SK-N-SH treated with all-trans-retinoic acid at 6 μM for 48 hours (cell line): ENCODE data around the gene SLC6A7.

Experiments used
- ATAC-seq: fragments of 200-7000 bp; cut with Tn5 transposase; 3 replicates; pipeline ENCODE4 v1.9.1; 2020; ENCODE audit warnings: mild to moderate bottlenecking, moderate library complexity
- ARNTL ChIP-seq: fragments of 450-650 bp; formaldehyde crosslinking; IDR thresholded peaks from 2 replicates; pipeline ENCODE4 v1.5.0; 2020; ENCODE audit warnings: low read depth, mild to moderate bottlenecking, moderate library complexity, borderline replicate concordance
- BACH2 ChIP-seq: fragments of 250-450 bp; sonication (Bioruptor Pico); IDR thresholded peaks from 2 replicates; pipeline ENCODE4 v1.9.0; 2021; ENCODE audit warnings: mild to moderate bottlenecking, borderline replicate concordance
- CSDC2 ChIP-seq: fragments of 250-450 bp; sonication (Bioruptor Pico); IDR thresholded peaks from 2 replicates; pipeline ENCODE4 v1.5.0; 2020; ENCODE audit warnings: mild to moderate bottlenecking, moderate library complexity
- ESRRG ChIP-seq: fragments of 250-450 bp; sonication (Bioruptor Pico); IDR thresholded peaks from 2 replicates; pipeline ENCODE4 v1.6.1; 2021; ENCODE audit warnings: mild to moderate bottlenecking
- GLIS3 ChIP-seq: fragments of 250-450 bp; sonication (Bioruptor Pico); IDR thresholded peaks from 2 replicates; pipeline ENCODE4 v1.5.0; 2020; ENCODE audit warnings: mild to moderate bottlenecking, moderate library complexity
- ISL1 ChIP-seq: fragments of 250-450 bp; sonication (Bioruptor Pico); IDR thresholded peaks from 2 replicates; pipeline ENCODE4 v2.1.2; 2022; ENCODE audit warnings: mild to moderate bottlenecking, moderate library complexity
- OSR1 ChIP-seq: fragments of 250-450 bp; sonication (Bioruptor Pico); IDR thresholded peaks from 2 replicates; pipeline ENCODE4 v1.8.0; 2022; ENCODE audit warnings: moderate library complexity, mild to moderate bottlenecking, inconsistent platforms
- PPARA ChIP-seq: fragments of 250-450 bp; sonication (Bioruptor Pico); IDR thresholded peaks from 2 replicates; pipeline ENCODE4 v1.5.0; 2020; ENCODE audit warnings: mild to moderate bottlenecking, borderline replicate concordance
- RARB ChIP-seq: fragments of 250-450 bp; sonication (Bioruptor Pico); IDR thresholded peaks from 2 replicates; pipeline ENCODE4 v1.8.0; 2021; ENCODE audit warnings: mild to moderate bottlenecking, moderate library complexity
- SNAI2 ChIP-seq: fragments of 250-450 bp; sonication (Bioruptor Pico); IDR thresholded peaks from 2 replicates; pipeline ENCODE4 v1.5.0; 2020; ENCODE audit warnings: mild to moderate bottlenecking, moderate library complexity
- TCF4 ChIP-seq: fragments of 250-450 bp; sonication (Bioruptor Pico); IDR thresholded peaks from 2 replicates; pipeline ENCODE4 v1.8.0; 2021; ENCODE audit warnings: mild to moderate bottlenecking, moderate library complexity, borderline replicate concordance
- TOX ChIP-seq: fragments of 250-450 bp; sonication (Bioruptor Pico); IDR thresholded peaks from 2 replicates; pipeline ENCODE4 v1.8.0; 2021; ENCODE audit warnings: mild to moderate bottlenecking, moderate library complexity, borderline replicate concordance
- ZC3H10 ChIP-seq: fragments of 250-450 bp; sonication (Bioruptor Pico); IDR thresholded peaks from 2 replicates; pipeline ENCODE4 v1.5.1; 2021; ENCODE audit warnings: mild to moderate bottlenecking, moderate library complexity
- ZFP3 ChIP-seq: fragments of 250-450 bp; sonication (Bioruptor Pico); IDR thresholded peaks from 2 replicates; pipeline ENCODE4 v1.5.0; 2020; ENCODE audit warnings: mild to moderate bottlenecking, moderate library complexity
- ZFP30 ChIP-seq: fragments of 450-650 bp; formaldehyde crosslinking; IDR thresholded peaks from 2 replicates; pipeline ENCODE4 v1.5.0; 2022; ENCODE audit warnings: mild to moderate bottlenecking, moderate library complexity
- ZNF565 ChIP-seq: fragments of 450-650 bp; formaldehyde crosslinking; conservative IDR thresholded peaks from 2 replicates; pipeline ENCODE4 v1.5.0; 2020; ENCODE audit warnings: low read depth, mild to moderate bottlenecking, moderate library complexity
- TF ChIP-seq, protein P1 (sequence below): fragments of 250-450 bp; sonication (Bioruptor Pico); IDR thresholded peaks from 2 replicates; pipeline ENCODE4 v1.5.1; 2020; ENCODE audit warnings: low read depth, mild to moderate bottlenecking, moderate library complexity
- TF ChIP-seq, protein P2 (sequence below): fragments of 250-450 bp; sonication (Bioruptor Pico); IDR thresholded peaks from 2 replicates; pipeline ENCODE4 v1.8.0; 2020; ENCODE audit warnings: mild to moderate bottlenecking, moderate library complexity, borderline replicate concordance
- TF ChIP-seq, protein P3 (sequence below): fragments of 250-450 bp; sonication (Bioruptor Pico); IDR thresholded peaks from 2 replicates; pipeline ENCODE4 v1.5.0; 2020; ENCODE audit warnings: mild to moderate bottlenecking, moderate library complexity
- TF ChIP-seq, protein P4 (sequence below): fragments of 250-450 bp; sonication (Bioruptor Pico); IDR thresholded peaks from 2 replicates; pipeline ENCODE4 v1.8.0; 2021; ENCODE audit warnings: low read depth, mild to moderate bottlenecking, moderate library complexity, borderline replicate concordance
- TF ChIP-seq, protein P5 (sequence below): fragments of 250-450 bp; sonication (Bioruptor Pico); IDR thresholded peaks from 2 replicates; pipeline ENCODE4 v1.5.1; 2021; ENCODE audit warnings: mild to moderate bottlenecking, moderate library complexity

Gene SLC6A7

DNA sequence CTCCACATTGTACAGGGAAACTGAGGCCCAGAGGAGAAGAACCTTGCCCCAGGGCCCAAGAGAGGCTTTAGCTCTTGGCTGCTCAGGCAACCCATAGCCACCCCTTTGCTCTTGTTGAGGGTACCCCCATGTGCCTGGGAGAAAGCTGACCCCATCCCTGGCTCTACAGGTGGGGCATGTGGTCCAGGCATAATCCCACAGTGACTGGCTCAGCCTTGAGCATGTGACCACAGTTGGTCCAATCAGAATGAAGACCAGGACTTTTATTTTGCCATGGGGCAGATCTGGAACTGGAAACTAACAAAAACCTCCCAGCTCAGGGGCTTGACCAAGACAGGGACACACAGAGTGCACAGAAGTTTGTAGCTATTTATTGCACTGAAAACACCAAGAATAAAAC, 29.3 kb downstream of the SLC6A7 start:
- no peak for TF ChIP-seq ISL1 (CRISPR knock-in tag)
- TF ChIP-seq, protein P1, sequence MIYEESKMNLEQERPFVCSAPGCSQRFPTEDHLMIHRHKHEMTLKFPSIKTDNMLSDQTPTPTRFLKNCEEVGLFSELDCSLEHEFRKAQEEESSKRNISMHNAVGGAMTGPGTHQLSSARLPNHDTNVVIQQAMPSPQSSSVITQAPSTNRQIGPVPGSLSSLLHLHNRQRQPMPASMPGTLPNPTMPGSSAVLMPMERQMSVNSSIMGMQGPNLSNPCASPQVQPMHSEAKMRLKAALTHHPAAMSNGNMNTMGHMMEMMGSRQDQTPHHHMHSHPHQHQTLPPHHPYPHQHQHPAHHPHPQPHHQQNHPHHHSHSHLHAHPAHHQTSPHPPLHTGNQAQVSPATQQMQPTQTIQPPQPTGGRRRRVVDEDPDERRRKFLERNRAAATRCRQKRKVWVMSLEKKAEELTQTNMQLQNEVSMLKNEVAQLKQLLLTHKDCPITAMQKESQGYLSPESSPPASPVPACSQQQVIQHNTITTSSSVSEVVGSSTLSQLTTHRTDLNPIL: no peak
- TF ChIP-seq SNAI2: no peak
- TF ChIP-seq ZNF565 (CRISPR knock-in tag): no peak
- TF ChIP-seq TOX (CRISPR knock-in tag): no peak
- TF ChIP-seq ZC3H10 (CRISPR knock-in tag): no peak
- no peak for TF ChIP-seq ARNTL (CRISPR knock-in tag)
- TF ChIP-seq, protein P2, sequence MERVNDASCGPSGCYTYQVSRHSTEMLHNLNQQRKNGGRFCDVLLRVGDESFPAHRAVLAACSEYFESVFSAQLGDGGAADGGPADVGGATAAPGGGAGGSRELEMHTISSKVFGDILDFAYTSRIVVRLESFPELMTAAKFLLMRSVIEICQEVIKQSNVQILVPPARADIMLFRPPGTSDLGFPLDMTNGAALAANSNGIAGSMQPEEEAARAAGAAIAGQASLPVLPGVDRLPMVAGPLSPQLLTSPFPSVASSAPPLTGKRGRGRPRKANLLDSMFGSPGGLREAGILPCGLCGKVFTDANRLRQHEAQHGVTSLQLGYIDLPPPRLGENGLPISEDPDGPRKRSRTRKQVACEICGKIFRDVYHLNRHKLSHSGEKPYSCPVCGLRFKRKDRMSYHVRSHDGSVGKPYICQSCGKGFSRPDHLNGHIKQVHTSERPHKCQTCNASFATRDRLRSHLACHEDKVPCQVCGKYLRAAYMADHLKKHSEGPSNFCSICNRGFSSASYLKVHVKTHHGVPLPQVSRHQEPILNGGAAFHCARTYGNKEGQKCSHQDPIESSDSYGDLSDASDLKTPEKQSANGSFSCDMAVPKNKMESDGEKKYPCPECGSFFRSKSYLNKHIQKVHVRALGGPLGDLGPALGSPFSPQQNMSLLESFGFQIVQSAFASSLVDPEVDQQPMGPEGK (CRISPR knock-in tag): no peak
- TF ChIP-seq, protein P3, sequence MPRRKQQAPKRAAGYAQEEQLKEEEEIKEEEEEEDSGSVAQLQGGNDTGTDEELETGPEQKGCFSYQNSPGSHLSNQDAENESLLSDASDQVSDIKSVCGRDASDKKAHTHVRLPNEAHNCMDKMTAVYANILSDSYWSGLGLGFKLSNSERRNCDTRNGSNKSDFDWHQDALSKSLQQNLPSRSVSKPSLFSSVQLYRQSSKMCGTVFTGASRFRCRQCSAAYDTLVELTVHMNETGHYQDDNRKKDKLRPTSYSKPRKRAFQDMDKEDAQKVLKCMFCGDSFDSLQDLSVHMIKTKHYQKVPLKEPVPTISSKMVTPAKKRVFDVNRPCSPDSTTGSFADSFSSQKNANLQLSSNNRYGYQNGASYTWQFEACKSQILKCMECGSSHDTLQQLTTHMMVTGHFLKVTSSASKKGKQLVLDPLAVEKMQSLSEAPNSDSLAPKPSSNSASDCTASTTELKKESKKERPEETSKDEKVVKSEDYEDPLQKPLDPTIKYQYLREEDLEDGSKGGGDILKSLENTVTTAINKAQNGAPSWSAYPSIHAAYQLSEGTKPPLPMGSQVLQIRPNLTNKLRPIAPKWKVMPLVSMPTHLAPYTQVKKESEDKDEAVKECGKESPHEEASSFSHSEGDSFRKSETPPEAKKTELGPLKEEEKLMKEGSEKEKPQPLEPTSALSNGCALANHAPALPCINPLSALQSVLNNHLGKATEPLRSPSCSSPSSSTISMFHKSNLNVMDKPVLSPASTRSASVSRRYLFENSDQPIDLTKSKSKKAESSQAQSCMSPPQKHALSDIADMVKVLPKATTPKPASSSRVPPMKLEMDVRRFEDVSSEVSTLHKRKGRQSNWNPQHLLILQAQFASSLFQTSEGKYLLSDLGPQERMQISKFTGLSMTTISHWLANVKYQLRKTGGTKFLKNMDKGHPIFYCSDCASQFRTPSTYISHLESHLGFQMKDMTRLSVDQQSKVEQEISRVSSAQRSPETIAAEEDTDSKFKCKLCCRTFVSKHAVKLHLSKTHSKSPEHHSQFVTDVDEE (CRISPR knock-in tag): no peak
- TF ChIP-seq RARB (CRISPR knock-in tag): no peak
- TF ChIP-seq BACH2 (CRISPR knock-in tag): no peak
- TF ChIP-seq, protein P4, sequence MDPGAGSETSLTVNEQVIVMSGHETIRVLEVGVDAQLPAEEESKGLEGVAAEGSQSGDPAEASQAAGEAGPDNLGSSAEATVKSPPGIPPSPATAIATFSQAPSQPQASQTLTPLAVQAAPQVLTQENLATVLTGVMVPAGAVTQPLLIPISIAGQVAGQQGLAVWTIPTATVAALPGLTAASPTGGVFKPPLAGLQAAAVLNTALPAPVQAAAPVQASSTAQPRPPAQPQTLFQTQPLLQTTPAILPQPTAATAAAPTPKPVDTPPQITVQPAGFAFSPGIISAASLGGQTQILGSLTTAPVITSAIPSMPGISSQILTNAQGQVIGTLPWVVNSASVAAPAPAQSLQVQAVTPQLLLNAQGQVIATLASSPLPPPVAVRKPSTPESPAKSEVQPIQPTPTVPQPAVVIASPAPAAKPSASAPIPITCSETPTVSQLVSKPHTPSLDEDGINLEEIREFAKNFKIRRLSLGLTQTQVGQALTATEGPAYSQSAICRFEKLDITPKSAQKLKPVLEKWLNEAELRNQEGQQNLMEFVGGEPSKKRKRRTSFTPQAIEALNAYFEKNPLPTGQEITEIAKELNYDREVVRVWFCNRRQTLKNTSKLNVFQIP (CRISPR knock-in tag): no peak
- TF ChIP-seq, protein P5, sequence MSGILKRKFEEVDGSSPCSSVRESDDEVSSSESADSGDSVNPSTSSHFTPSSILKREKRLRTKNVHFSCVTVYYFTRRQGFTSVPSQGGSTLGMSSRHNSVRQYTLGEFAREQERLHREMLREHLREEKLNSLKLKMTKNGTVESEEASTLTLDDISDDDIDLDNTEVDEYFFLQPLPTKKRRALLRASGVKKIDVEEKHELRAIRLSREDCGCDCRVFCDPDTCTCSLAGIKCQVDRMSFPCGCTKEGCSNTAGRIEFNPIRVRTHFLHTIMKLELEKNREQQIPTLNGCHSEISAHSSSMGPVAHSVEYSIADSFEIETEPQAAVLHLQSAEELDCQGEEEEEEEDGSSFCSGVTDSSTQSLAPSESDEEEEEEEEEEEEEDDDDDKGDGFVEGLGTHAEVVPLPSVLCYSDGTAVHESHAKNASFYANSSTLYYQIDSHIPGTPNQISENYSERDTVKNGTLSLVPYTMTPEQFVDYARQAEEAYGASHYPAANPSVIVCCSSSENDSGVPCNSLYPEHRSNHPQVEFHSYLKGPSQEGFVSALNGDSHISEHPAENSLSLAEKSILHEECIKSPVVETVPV (CRISPR knock-in tag): no peak
- TF ChIP-seq ZFP30: no peak
- no peak for TF ChIP-seq OSR1 (CRISPR knock-in tag)
- ATAC-seq: peak; percentile 8; the same call in 1 of the 3 replicates

DNA sequence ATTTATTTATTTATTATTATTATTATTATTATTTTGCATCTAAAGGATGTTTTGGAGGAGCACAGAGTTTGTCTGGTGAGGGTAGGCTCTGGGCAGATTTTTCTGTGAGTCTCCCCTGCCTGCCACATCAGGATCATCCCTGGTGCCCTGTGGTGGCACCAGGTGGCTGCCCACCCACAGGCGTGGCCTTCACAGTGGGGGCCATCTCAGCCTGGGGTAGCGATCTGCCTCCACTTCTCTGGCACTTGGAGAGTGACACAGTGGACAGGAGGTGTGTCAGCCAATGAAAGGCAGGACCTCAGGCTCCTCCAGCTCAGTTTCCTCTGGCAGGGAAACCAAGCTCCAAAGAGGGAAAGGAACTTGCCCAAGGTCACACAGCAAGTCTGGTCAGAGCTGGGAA, 30.0 kb downstream of the SLC6A7 start:
- TF ChIP-seq ESRRG (no peak), CSDC2 (no peak), TCF4 (CRISPR knock-in tag) (no peak), GLIS3 (CRISPR knock-in tag) (no peak), PPARA (no peak), ZFP3 (CRISPR knock-in tag) (no peak), OSR1 (CRISPR knock-in tag) (no peak), RARB (CRISPR knock-in tag) (no peak), ARNTL (CRISPR knock-in tag) (no peak)
- TF ChIP-seq, protein P1: no peak
- TF ChIP-seq, protein P5 (CRISPR knock-in tag): no peak
- ATAC-seq: no peak
